Esophagus muscularis mucosa (tissue), 4 donors: Measurements from ENCODE around the gene RPS27. TPM values are rescaled to one million over a fixed set of nuclear protein-coding genes. Genes with fewer than 3 reads are reported as not detected.

Experiments used
- DNase-seq: peaks from one replicate; pipeline ENCODE4 v3.0.0-alpha.2; 2017; ENCODE audit errors: extremely low spot score
- H3K27ac ChIP-seq, 4 donors: fragments of 200-600 bp; sonication (generic); replicated peaks in 1 of 4; 1 replicate in 3 of 4; 2 replicates in 1 of 4; pipeline ENCODE4 v1.5.1; 2016 to 2019; ENCODE audit warnings: mild to moderate bottlenecking in 1 of 4
- H3K27me3 ChIP-seq, 4 donors: fragments of 200-600 bp; sonication (generic); one replicate each; pipeline versions ENCODE4 v1.5.1 to v1.6.0; 2016 to 2019
- H3K36me3 ChIP-seq, 4 donors: fragments of 200-600 bp; sonication (generic); one replicate each; pipeline ENCODE4 v1.5.1; 2016 to 2019
- H3K4me1 ChIP-seq, 4 donors: fragments of 200-600 bp; sonication (generic); one replicate each; pipeline ENCODE4 v1.5.1; 2016 to 2019
- H3K4me3 ChIP-seq, 4 donors: fragments of 200-600 bp; sonication (generic); 1 replicate in 2 of 4; 2 replicates in 2 of 4; pipeline ENCODE4 v1.5.1; 2016 to 2019; ENCODE audit warnings: mild to moderate bottlenecking in 4 of 4, moderate library complexity in 1 of 4
- H3K9me3 ChIP-seq, 4 donors: fragments of 200-600 bp; sonication (generic); 1 replicate in 3 of 4; 2 replicates in 1 of 4; pipeline ENCODE4 v1.5.1; 2016 to 2019
- EP300 ChIP-seq: sonication (generic); formaldehyde crosslinking; IDR thresholded peaks from one replicate; pipeline ENCODE4 v1.6.1; 2017; ENCODE audit warnings: antibody characterized with exemption
- POLR2A ChIP-seq: fragments of 450-650 bp; IDR thresholded peaks from one replicate; pipeline ENCODE4 v1.6.1; 2017; ENCODE audit warnings: antibody characterized with exemption, moderate library complexity, mild to moderate bottlenecking, low read depth
- POLR2AphosphoS5 ChIP-seq, 2 donors: sonication (generic); formaldehyde crosslinking; IDR thresholded peaks; one replicate each; pipeline ENCODE4 v1.6.1; 2017; ENCODE audit warnings: antibody characterized with exemption in 2 of 2
- WGBS: methylation state at CpG from one replicate; pipeline ENCODE4 v1.1.5; 2018; 5-methylcytosine and 5-hydroxymethylcytosine counted together
- intact Hi-C: fragments of 100-400 bp; cut with DNase I; formaldehyde crosslinking; loops from one replicate; pipeline ENCODE4 v1.15.1; 2023
- total RNA-seq, 4 donors: library from RNA; depleted of rRNA; stranded (reverse); fragments of >200 nt; gene quantifications; one replicate each; pipeline versions ENCODE4 v1.1.0 to v1.2.1, GENCODE V29; 2016
- TF ChIP-seq, protein P1 (sequence below), 3 experiments: fragments of 200-600 bp in 2 of 3; fragments of 450-650 bp in 1 of 3; sonication (generic) in 2 of 3; IDR thresholded peaks; one replicate each; pipeline ENCODE4 v1.5.1; 2017 to 2019; ENCODE audit warnings: antibody characterized with exemption in 3 of 3, mild to moderate bottlenecking in 2 of 3, moderate library complexity in 1 of 3

RPS27 gene
- total RNA-seq, result 1,000 to 10,000 TPM; 1,242 to 3,317 (median 2,693) TPM

DNA sequence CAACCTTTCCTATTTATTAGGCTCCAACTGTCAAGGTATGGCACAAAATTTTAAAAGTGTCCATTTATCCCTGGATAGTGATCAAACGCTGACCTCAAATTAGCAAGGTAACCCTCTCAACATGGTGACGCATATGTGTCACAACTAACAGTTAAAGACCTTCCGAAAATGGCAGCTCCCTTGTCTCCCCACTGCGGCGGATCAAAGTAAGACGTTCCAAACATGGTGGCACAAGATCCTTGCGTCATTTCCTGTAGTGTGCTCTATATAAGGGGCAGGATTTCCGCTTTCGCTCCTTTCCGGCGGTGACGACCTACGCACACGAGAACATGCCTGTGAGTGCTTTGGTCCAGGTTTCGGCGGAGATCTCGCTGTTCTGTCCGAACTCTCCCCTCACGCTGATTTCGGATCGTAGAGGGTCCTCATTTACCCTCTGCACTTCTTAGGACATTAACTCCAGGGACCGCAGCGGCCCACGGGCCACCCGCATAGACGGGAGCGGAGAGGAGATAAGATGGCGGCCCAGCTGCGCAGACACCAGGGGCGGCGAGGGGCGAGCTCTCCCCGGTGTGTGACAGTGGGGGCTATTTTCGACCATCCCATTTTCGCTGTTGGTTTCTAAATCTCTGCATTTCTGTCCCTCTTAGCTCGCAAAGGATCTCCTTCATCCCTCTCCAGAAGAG is at the start of gene RPS27:
Gene RPS27, plus strand, starts transcription at position 295 of the 683 bp plus-strand sequence. Its CDS starts 35 bp downstream, at position 330.
- Histone ChIP-seq H3K9me3 (no peaks in the 10 kb centered on the region), H3K4me3 (peak within 1 kb of the TSS; percentile 85 to 94 (median 87)), H3K27me3 (no peaks in the 10 kb centered on the region), H3K4me1 (peaks cover 35 to 58% (median 56%) of the 10 kb centered on the region in 4 donors), H3K27ac (peak within 1 kb of the TSS; percentile 91 to 97 (median 95)), H3K36me3 (peaks cover 24 to 44% (median 39%) of the 10 kb centered on the region in 4 donors)
- peak; percentile 98 for DNase-seq
- intact Hi-C loops, result loop anchor here (5.0 kb wide), 1 partner anchor 192 kb away; no protein-coding TSS in a partner anchor
- TF ChIP-seq, protein P1, sequence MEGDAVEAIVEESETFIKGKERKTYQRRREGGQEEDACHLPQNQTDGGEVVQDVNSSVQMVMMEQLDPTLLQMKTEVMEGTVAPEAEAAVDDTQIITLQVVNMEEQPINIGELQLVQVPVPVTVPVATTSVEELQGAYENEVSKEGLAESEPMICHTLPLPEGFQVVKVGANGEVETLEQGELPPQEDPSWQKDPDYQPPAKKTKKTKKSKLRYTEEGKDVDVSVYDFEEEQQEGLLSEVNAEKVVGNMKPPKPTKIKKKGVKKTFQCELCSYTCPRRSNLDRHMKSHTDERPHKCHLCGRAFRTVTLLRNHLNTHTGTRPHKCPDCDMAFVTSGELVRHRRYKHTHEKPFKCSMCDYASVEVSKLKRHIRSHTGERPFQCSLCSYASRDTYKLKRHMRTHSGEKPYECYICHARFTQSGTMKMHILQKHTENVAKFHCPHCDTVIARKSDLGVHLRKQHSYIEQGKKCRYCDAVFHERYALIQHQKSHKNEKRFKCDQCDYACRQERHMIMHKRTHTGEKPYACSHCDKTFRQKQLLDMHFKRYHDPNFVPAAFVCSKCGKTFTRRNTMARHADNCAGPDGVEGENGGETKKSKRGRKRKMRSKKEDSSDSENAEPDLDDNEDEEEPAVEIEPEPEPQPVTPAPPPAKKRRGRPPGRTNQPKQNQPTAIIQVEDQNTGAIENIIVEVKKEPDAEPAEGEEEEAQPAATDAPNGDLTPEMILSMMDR (IDR thresholded peaks at IDR 0.05), result no peak
- TF ChIP-seq POLR2AphosphoS5 (IDR thresholded peaks at IDR 0.05) (peak; percentile 100), POLR2A (peak; percentile 99)
- 1% methylated on average over 25 of the region's 36 CpGs for WGBS

DNA sequence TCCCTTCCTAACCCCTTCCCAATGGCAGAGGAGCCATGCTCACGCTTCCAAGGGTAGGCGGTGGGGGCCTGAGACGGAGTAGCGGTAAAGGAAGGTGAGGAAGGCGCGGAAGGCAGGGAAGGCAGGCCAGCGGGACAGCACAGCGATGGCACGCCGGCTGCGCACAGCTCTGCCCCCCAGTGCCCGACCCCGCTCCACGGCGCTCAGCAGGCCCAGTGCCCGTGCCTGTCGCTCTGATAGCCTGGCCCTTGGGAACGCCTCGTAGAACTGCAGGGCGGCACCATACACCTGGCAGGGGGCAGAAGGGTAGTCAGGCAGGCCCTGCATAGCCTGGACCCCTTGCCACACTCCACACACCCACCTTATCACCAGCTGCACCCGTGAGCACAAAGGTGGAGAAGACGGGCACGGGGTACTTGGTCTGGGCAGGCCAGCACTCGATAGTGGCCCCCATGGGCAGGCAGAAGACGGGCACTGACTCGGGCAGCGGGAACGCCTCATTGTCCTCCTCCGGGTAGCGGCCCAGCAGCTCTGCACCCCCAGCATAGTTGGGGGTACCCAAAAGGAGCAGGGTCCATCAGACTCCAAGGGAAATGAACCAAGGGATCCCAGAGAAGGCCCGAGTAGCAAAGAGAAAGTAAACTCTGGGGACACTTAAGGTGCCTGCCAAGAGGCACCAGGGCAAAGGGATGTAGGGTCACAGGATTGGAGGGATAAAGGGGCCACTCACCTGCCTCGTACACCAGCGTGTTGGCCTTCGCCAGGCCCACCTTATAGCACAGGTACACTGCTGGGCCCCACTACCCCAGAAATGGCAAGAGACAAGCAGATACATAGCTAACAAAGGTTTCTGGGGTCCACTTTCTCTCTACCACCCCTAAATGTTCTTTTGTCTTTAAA is 48.5 kb upstream of the RPS27 start:
- Histone ChIP-seq H3K4me1 (peaks cover 24 to 32% (median 26%) of the 10 kb centered on the region in 4 donors), H3K9me3 (no peaks in the 10 kb centered on the region), H3K4me3 (no peak overlapping the region), H3K36me3 (peaks cover 20 to 74% (median 60%) of the 10 kb centered on the region in 4 donors), H3K27ac (no peak overlapping the region), H3K27me3 (no peaks in the 10 kb centered on the region)
- intact Hi-C loops, result loop anchor here (10.0 kb wide), 1 partner anchor 117 kb away; no protein-coding TSS in a partner anchor
- 94% methylated on average over 33 of the region's 34 CpGs for WGBS
- TF ChIP-seq, protein P1 (IDR thresholded peaks at IDR 0.05), result no peak
- TF ChIP-seq POLR2A (no peak), EP300 (no peak), POLR2AphosphoS5 (IDR thresholded peaks at IDR 0.05) (no peak)
- no peak for DNase-seq

DNA sequence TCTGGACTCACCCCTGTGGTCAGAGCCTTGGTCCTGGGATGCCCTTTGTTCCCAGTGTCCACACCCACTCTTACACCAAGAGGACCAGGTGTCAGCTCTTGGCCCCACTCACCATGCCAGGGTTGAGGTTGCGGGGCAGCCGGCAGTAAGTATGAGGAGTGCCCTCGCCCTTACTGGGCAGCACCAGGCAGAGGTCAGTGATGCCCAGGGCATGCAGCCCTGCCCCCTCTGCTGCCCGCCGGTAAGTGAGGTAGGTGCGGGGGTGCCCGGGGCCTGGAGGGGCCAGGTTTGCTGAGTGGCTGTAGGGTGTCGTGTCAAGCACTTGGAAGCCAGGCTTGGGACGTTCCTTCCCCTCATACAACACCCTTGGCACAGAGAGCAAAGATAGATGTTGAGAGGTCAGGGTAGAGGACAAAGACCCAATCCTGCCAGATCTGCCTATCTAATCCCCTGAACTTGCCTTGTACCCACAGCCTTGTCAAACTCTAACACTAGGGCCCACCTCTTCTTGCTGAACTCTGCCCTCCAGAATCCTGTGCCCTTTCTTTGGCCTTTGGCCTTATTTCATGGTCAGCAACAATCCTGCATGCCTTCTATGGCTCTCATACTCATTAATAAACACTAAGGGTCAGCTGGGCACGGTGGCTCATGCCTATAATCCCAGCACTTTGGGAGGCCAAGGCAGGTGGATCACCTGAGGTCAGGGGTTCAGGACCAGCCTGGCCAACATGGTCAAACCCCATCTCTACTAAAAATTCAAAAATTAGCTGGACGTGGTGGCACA is 47.6 kb upstream of the RPS27 start:
- peaks cover 27 to 37% (median 29%) of the 10 kb centered on the region in 4 donors for H3K4me1 ChIP-seq
- WGBS, result 77% methylated on average over 11 of the region's 11 CpGs
- intact Hi-C loops, result loop anchor here (10.0 kb wide), 1 partner anchor 118 kb away; no protein-coding TSS in a partner anchor
- no peak for DNase-seq
- no peak overlapping the region for H3K27ac ChIP-seq
- H3K4me3 ChIP-seq, result no peak overlapping the region
- H3K9me3 ChIP-seq, result no peaks in the 10 kb centered on the region
- no peak for TF ChIP-seq EP300
- TF ChIP-seq, protein P1 (IDR thresholded peaks at IDR 0.05), result no peak
- TF ChIP-seq POLR2A, result no peak
- no peak for TF ChIP-seq POLR2AphosphoS5 (IDR thresholded peaks at IDR 0.05)
- peaks cover 15 to 74% (median 60%) of the 10 kb centered on the region in 4 donors for H3K36me3 ChIP-seq
- H3K27me3 ChIP-seq, result no peaks in the 10 kb centered on the region
